Fibroblast of lung (primary cell): ENCODE data around the gene TAS2R60. TPM values are rescaled to one million over a fixed set of nuclear protein-coding genes. Genes with fewer than 3 reads are reported as not detected.
A peak's percentile ranks its signal among the peaks of the same experiment; 100 is the strongest.

Source experiments
- DNase-seq, 2 donors: peaks; one replicate each; pipeline versions ENCODE4 v3.0.0 to v3.0.0-alpha.2; 2010; ENCODE audit warnings: low read depth in 2 of 2
- H2AFZ ChIP-seq: 2 replicates; pipeline ENCODE4 v1.5.1; 2012; ENCODE audit warnings: low read length, control low read depth, inconsistent platforms
- H3K27ac ChIP-seq: 2 replicates; pipeline ENCODE4 v1.5.1; 2011; ENCODE audit warnings: low read length, control low read depth; ENCODE audit not compliant: insufficient read depth
- H3K27me3 ChIP-seq: 2 replicates; pipeline ENCODE4 v1.5.1; 2011; ENCODE audit warnings: mild to moderate bottlenecking, low read length; ENCODE audit not compliant: control insufficient read depth, insufficient read depth
- H3K36me3 ChIP-seq: 2 replicates; pipeline ENCODE4 v1.5.1; 2011; ENCODE audit warnings: low read length; ENCODE audit not compliant: control insufficient read depth, insufficient read depth
- H3K4me1 ChIP-seq: 2 replicates; pipeline ENCODE4 v1.5.1; 2011; ENCODE audit warnings: low read length; ENCODE audit not compliant: control insufficient read depth, insufficient read depth; ENCODE audit errors: extremely low read depth
- H3K4me2 ChIP-seq: 2 replicates; pipeline ENCODE4 v1.5.1; 2011; ENCODE audit warnings: low read length, control low read depth; ENCODE audit not compliant: insufficient read depth; ENCODE audit errors: extremely low read depth
- H3K4me3 ChIP-seq, 4 experiments: fragments of 200-600 bp in 1 of 4; sonication (generic) in 1 of 4; replicated peaks in 1 of 4; 2 replicates each; pipeline ENCODE4 v1.5.1; 2011 to 2016; ENCODE audit warnings: low read length in 4 of 4, low read depth in 3 of 4, mild to moderate bottlenecking in 3 of 4, control low read depth in 2 of 4, inconsistent platforms in 1 of 4, mixed read lengths in 1 of 4; ENCODE audit not compliant: insufficient read depth in 1 of 4; ENCODE audit errors: control extremely low read depth in 1 of 4
- H3K79me2 ChIP-seq: 2 replicates; pipeline ENCODE4 v1.5.1; 2012; ENCODE audit warnings: mild to moderate bottlenecking, low read length, inconsistent platforms; ENCODE audit not compliant: control insufficient read depth, insufficient read depth
- H3K9ac ChIP-seq: 2 replicates; pipeline ENCODE4 v1.5.1; 2011; ENCODE audit warnings: mild to moderate bottlenecking, low read length, control low read depth; ENCODE audit not compliant: insufficient read depth
- H3K9me3 ChIP-seq: 2 replicates; pipeline ENCODE4 v1.5.1; 2012; ENCODE audit warnings: low read depth, low read length; ENCODE audit not compliant: control insufficient read depth, insufficient read depth
- H4K20me1 ChIP-seq: 2 replicates; pipeline ENCODE4 v1.5.1; 2011; ENCODE audit warnings: low read length; ENCODE audit not compliant: control insufficient read depth, insufficient read depth; ENCODE audit errors: extremely low read depth
- CTCF ChIP-seq, 2 donors: IDR thresholded peaks in 1 of 2; conservative IDR thresholded peaks in 1 of 2; 1 replicate in 1 of 2; 2 replicates in 1 of 2; pipeline ENCODE4 v1.5.1; 2011 to 2012; ENCODE audit warnings: low read length in 2 of 2, control low read depth in 1 of 2, inconsistent platforms in 1 of 2, low read depth in 1 of 2, mild to moderate bottlenecking in 1 of 2
- EZH2 ChIP-seq: IDR thresholded peaks from 2 replicates; pipeline ENCODE4 v1.5.1; 2012; ENCODE audit warnings: low read length, control low read depth, mild to moderate bottlenecking; ENCODE audit errors: missing control alignments
- polyA plus RNA-seq, 2 donors: library from polyadenylated mRNA; depleted of rRNA in 1 of 2; stranded (reverse) in 1 of 2; unstranded in 1 of 2; fragments of >200 nt; gene quantifications; 2 replicates each; pipeline ENCODE4 v1.2.1, GENCODE V29; 2011 to 2012; ENCODE audit warnings: missing spikeins in 1 of 2
- total RNA-seq: library from RNA; depleted of rRNA; stranded (reverse); fragments of >200 nt; gene quantifications from 2 replicates; pipeline ENCODE4 v1.2.1, GENCODE V29; 2014

TAS2R60 gene
- total and polyA plus RNA-seq, 2 donors (not counting 1 experiment from before 2014, with no cell fraction given), result not detected

GRCh38 chr7:143479055-143479766, 36.0 kb downstream of the TAS2R60 start:
- H4K20me1 ChIP-seq, result no peaks in the 10 kb centered on the region
- no peak overlapping the region for H3K9ac ChIP-seq
- H3K27me3 ChIP-seq, result no peaks in the 10 kb centered on the region
- no peaks in the 10 kb centered on the region for H3K79me2 ChIP-seq
- peaks cover 2% of the 10 kb centered on the region for H3K4me1 ChIP-seq
- peak overlapping the region; percentile 16 for H3K27ac ChIP-seq
- H3K9me3 ChIP-seq, result no peaks in the 10 kb centered on the region
- no peak overlapping the region for H3K4me3 ChIP-seq
- no peaks in the 10 kb centered on the region for H3K36me3 ChIP-seq
- TF ChIP-seq CTCF (conservative IDR thresholded peaks at IDR 0.05 in 1 of 2, IDR thresholded peaks at IDR 0.05 in 1 of 2; ENCODE audit: low read depth in 1 of 2, low read length in 2 of 2) (no peak), EZH2 (no peak)
- no peak overlapping the region for H3K4me2 ChIP-seq
- no peak for DNase-seq
- no peak overlapping the region for H2AFZ ChIP-seq

DNA sequence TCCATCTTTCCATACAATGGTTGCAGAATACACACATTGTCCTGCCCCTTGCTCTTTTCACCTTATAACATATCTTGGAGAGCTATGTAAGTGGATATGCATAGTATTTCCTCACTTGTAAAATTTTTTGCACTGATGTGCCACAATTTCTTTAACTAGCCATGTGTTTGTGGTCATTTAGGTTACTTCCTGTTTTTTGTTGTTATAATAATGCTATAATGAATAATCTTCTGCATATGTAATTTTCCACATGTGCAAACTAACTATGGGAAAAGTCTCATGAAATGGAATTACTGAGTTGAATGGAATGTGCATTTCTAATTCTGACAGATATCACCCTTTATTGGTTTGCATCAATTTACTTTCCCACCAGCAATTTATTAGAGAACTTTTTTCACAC, 37.2 kb downstream of the TAS2R60 start:
- H3K27ac ChIP-seq, result no peak overlapping the region
- no peak for DNase-seq
- H3K9ac ChIP-seq, result no peak overlapping the region

GRCh38 chr7:143484119-143484518, 40.9 kb downstream of the TAS2R60 start:
- Histone ChIP-seq H3K36me3 (no peaks in the 10 kb centered on the region), H3K27ac (peak overlapping the region; percentile 7), H2AFZ (peak overlapping the region; percentile 63), H3K9ac (no peak overlapping the region), H3K27me3 (no peaks in the 10 kb centered on the region), H3K9me3 (no peaks in the 10 kb centered on the region), H3K4me2 (peak overlapping the region; percentile 48), H3K4me1 (peaks cover 10% of the 10 kb centered on the region), H3K4me3 (no peak overlapping the region), H3K79me2 (no peaks in the 10 kb centered on the region), H4K20me1 (no peaks in the 10 kb centered on the region)
- no peak for TF ChIP-seq EZH2
- TF ChIP-seq CTCF (conservative IDR thresholded peaks at IDR 0.05 in 1 of 2, IDR thresholded peaks at IDR 0.05 in 1 of 2; ENCODE audit: low read depth in 1 of 2, low read length in 2 of 2), result no peak
- peak in 1 of 2 donors; percentile 37 for DNase-seq

More for the DNA sequence above, 37.2 kb downstream of the TAS2R60 start:
- Histone ChIP-seq H3K9me3 (no peaks in the 10 kb centered on the region), H3K36me3 (no peaks in the 10 kb centered on the region), H4K20me1 (no peaks in the 10 kb centered on the region), H3K79me2 (no peaks in the 10 kb centered on the region), H3K4me1 (peaks cover 4% of the 10 kb centered on the region), H2AFZ (no peak overlapping the region), H3K4me3 (no peak overlapping the region), H3K4me2 (no peak overlapping the region), H3K27me3 (no peaks in the 10 kb centered on the region)
- no peak for TF ChIP-seq EZH2
- TF ChIP-seq CTCF (conservative IDR thresholded peaks at IDR 0.05 in 1 of 2, IDR thresholded peaks at IDR 0.05 in 1 of 2; ENCODE audit: low read depth in 1 of 2, low read length in 2 of 2), result no peak
